ENCODE data around the gene SH3BP4.
"Not testable (repeated sequence)": the region's sequence is repeated elsewhere in the genome, so short reads cannot be mapped to it uniquely, and the experiment has no call there.

SH3BP4 gene

DNA sequence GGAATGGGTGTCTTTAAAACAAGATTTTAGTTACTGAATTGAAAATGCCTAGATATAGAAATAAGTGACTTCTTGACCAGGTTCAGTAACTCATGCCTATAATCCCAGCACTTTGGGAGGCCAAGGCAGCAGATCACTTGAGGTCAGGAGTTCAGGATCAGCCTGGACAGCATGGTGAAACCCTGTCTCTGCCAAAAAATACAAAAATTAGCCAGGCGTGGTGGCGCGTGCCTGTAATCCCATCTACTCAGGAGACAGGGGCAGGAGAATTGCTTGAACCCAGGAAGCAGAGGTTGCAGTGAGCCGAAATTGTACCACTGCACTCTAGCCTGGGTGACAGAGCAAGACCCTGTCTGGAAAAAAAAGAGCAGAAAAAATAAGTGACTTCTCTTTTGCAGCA lies 68.3 kb downstream of the SH3BP4 start:
- not testable (repeated sequence) for DNase-seq (ENCODE audit: low spot score)

DNA sequence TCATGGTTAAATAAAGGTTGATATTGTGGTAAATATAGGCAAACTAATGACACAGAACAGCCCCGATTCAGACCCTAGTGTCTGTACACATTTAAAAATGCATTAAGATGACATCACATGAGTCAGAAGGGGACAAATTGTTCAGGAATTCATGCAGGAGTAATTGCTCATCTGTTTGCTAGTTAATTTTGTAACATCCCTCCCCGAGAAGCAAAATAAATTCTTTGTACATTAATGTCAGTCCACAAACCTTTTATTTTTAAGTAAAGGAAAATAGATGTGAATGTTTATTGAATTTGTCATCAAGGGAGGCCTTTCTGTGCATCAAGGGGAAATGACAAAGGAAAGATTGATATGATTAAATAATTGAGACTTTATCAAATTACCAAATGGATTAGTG lies 69.9 kb downstream of the SH3BP4 start:
- no peak for DNase-seq (ENCODE audit: low spot score)

- no peak for DNase-seq (ENCODE audit: low spot score)
Observed at GRCh38 chr2:235024191-235024860, 72.5 kb downstream of the SH3BP4 start.

DNA sequence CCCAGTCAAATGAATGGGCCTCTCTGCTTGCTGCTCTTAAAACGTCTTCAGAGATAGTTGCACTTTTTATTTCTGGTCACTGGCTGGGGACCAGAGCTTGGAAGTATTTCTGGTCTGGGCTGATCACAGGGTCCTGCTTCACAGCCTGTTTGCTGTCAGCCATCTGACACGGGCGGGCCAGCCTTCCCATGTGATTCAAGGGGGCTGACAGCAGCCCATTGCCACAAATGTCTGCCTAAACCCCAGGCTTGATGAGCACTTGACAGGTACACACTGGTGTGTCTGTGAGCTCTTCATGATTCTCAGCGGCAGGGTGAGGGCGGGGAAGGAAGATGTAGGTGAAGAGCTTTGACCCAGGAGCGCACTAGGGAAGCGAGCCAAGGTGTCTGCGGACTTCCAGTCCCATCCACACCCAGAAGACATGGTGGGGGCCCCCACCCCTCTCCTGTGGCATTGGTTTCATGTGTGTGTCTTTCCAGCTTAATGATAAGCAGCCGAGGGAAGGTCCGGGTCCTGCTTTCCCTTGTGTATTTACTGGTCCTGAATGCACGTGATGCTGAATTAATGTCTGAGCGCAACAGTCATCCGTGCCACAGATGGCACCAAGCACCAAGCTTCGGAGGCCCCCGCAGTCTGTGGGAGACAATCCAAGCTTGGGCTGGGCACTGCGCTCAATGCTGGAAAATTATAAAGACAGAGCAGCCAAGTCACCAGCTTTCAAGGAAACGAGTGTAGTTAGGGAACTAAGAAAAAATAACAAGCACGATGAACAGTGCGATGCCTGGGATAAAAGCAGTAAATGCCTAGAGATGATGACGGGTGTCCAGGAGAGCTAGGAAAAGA lies 73.3 kb downstream of the SH3BP4 start:
- no peak for DNase-seq (ENCODE audit: low spot score)

GRCh38 chr2:235025800-235026536 lies 74.2 kb downstream of the SH3BP4 start:
- no peak for DNase-seq (ENCODE audit: low spot score)

DNA sequence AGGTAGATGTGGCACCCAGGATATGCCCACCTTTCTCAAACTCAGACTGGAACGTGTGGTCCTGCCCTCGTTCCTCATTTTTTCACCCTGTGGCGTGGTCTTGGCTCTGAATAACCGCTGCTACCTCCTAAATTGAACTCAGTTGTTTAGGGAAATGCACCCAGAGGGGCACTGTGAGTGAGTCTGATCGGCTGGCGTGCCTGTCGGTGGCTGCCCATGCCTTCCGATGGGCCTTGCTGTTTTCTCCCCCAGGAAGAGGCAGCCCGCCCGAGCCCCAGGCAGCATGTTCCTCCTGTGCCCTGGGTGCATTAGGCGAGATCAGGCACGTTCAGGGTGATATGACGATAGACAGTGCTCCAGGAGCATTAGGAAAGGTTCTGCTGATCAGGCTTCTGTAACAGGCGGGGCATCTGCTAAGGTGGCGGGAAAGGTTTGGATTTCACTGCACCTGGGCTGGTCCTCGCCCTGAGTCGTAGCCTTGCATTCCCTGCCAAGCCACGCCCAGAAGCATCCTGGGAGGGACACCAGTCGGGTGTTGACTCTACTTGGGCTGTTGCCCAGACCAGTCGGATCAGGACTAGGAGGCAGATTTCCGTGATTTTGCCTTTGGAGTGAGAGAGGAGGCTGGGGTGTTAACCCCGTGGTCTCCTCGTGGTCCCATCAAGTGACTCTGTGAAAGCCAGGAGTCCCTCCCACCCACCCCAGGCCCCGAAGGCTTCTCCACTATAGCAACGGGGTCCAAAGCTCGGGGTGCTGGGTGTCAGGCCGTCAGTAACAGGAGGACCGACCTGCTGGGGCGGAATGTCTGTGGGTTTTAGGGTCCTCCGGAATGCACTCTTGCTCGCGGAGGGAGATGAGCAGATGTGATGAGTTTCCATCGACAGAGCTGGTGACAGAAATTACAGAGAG lies 75.1 kb downstream of the SH3BP4 start:
- no peak for DNase-seq (ENCODE audit: low spot score)

GRCh38 chr2:235027558-235028214 lies 75.9 kb downstream of the SH3BP4 start:
- no peak for DNase-seq (ENCODE audit: low spot score)

DNA sequence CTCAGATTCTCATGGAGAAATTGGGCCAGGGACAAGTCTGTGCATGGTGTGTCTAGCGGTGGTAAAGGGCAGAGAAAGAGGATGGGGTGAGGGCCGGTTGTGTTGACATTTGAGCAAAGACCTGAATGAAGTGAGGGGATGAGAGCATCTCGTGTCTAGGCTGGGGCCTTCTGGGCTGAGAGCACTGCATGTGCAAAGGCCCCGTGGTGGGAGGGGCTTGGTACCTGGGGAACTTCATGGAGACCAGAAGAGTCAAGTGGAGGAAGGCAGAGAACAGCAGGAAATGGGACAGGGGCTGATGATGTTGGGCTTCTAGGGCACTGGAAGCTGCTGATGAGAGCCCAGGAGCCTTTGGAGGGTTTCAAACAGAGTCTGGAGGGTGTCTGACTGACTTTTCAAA lies 76.8 kb downstream of the SH3BP4 start:
- DNase-seq (ENCODE audit: low spot score), result no peak

DNA sequence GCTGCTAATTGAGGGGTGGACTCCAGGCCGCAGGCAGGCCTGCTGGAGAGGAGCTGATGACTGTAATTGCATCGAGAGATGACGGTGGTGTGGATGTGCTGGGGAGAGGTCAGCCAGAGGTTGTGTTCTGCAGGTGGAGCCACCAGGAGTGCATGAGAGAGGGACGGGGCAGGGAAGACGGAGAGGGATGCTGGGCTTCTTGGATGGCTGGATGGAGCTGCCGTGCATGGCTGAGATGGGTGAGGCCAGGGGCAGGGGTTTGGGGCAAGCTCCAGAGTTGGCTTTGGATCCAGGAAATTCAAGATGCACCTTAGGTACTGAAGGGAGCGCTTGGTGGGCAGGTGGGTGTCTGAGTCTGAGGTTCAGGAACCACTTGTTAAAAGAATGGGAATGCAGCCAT lies 77.2 kb downstream of the SH3BP4 start:
- no peak for DNase-seq (ENCODE audit: low spot score)

GRCh38 chr2:235030126-235030525 lies 78.3 kb downstream of the SH3BP4 start:
- no peak for DNase-seq (ENCODE audit: low spot score)

- DNase-seq (ENCODE audit: low spot score), result no peak
Observed at GRCh38 chr2:235030936-235031335, 79.1 kb downstream of the SH3BP4 start.

GRCh38 chr2:235031686-235032373 lies 80.0 kb downstream of the SH3BP4 start:
- no peak for DNase-seq (ENCODE audit: low spot score)

DNA sequence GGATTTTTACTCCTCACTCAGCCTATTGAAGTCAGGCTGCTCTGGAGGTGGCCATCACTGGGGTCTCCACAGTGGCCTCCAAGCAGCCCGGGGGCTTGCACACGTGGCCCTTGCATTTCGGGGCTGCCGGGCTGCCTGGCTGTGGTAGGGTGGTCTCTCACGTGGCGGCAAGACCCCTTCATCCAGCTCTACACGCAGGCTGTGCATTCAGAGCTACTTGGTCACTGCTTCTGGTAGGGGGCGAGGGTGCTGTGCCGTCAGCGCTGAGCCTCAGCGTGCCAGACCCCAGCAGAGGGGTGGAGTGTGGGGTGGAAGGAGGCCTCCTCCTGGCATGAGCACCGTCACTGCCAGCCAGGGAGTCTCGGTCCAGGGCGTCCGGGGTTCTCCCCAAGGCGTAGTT lies 80.6 kb downstream of the SH3BP4 start:
- no peak for DNase-seq (ENCODE audit: low spot score)

DNA sequence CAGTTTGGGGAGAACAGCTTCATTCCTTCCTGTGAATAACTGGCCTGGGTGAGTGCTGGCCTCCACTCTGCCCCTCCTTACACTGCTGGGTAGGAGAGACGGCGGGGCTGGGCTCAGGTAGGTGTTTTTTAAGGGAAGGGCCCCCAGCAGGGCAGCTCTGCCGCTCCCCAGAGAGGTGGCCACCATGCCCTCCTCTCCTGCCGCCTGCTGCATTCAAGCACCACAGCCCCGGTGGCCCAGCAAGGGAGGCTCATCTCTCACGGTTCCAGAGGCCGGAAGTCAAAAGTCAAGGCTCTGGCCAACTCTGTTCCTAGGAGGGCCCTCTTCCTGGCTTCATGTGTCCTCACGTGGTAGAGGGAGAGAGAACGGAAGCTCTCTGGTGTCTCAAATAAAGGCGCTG lies 81.1 kb downstream of the SH3BP4 start:
- DNase-seq (ENCODE audit: low spot score), result no peak

DNA sequence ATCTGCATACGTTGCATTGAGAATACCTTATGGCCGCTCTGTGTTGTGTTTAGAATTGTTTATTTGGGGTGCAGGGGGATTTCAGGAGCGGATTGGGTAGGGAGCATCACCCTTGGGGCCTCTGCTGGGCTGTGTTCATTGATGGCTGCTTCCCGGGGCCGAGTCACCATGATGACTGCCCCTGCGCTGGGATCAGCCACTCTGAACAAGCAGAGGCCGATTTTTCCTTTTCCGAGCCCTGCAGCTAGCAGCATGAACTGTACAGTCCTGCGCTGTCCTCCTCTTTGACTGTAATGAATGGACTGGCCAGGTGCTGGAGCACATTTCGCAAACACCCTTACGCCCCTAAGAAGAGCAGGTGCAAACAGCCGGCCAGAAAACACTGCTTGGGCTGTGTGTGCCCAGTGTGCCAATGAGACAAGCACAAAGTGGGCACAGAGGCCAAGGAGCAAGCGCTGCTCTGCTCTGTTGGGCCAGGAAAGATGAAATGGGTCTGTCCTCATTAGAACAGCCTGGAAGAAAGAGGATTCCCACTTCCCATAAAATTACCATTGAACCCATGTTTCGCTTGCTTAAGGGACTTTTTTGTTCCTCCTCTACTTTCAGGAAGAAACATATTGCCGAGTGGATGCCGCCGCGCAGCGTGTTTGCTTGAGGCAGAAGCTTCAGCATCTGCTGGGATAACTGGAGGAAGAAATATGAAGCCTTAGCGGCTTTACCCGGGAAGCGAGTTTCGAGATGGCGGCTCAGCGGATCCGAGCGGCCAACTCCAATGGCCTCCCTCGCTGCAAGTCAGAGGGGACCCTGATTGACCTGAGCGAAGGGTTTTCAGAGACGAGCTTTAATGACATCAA lies 82.7 kb downstream of the SH3BP4 start:
- no peak for DNase-seq (ENCODE audit: low spot score)

DNA sequence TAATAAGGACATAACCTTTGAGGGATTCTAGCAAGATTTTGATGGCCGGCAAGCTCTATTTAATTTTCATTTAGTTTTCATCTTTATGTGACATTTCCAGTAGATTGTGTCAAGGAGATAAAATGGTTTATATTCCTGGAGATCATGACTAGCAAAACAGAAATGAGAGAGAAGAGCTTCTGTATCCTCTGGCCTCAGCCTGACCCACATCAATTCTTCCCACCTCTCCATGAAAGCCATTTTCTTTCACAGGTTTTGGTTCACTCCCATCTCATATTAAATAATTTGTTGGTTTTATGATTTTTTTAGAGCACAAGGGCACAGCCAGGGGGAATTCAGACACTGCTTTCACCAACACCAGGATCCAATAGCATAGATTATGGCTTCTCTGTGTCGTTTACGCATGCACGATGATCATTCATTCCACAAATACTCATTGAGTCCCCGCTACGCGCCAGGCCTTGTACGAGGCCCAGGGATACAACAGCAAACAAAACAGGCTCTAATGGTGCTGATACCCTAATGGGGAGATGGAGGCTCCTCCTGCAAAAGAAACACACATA lies 85.9 kb downstream of the SH3BP4 start:
- no peak for DNase-seq (ENCODE audit: low spot score)

GRCh38 chr2:235041221-235041917 lies 89.6 kb downstream of the SH3BP4 start:
- DNase-seq (ENCODE audit: low spot score), result no peak

DNA sequence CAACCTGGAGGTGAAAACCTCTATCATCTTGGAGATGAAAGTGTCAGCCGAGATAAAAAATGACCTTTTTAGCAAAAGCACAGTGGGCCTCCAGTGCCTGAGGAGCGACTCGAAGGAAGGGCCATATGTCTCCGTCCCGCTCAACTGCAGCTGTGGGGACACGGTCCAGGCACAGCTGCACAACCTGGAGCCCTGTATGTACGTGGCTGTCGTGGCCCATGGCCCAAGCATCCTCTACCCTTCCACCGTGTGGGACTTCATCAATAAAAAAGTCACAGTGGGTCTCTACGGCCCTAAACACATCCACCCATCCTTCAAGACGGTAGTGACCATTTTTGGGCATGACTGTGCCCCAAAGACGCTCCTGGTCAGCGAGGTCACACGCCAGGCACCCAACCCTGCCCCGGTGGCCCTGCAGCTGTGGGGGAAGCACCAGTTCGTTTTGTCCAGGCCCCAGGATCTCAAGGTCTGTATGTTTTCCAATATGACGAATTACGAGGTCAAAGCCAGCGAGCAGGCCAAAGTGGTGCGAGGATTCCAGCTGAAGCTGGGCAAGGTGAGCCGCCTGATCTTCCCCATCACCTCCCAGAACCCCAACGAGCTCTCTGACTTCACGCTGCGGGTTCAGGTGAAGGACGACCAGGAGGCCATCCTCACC lies 90.2 kb downstream of the SH3BP4 start:
- no peak for DNase-seq (ENCODE audit: low spot score)
